A549 (cell line): ENCODE measurements around the gene RAB37.

Experiments
- FOXS1 ChIP-seq: fragments of 250-450 bp; sonication (Bioruptor Pico); IDR thresholded peaks from 2 replicates; pipeline ENCODE4 v1.5.0; 2020; ENCODE audit warnings: mild to moderate bottlenecking, moderate library complexity
- POLR2A ChIP-seq: IDR thresholded peaks from 2 replicates; pipeline ENCODE4 v1.6.1; 2012; ENCODE audit warnings: mild to moderate bottlenecking, low read length

DNA sequence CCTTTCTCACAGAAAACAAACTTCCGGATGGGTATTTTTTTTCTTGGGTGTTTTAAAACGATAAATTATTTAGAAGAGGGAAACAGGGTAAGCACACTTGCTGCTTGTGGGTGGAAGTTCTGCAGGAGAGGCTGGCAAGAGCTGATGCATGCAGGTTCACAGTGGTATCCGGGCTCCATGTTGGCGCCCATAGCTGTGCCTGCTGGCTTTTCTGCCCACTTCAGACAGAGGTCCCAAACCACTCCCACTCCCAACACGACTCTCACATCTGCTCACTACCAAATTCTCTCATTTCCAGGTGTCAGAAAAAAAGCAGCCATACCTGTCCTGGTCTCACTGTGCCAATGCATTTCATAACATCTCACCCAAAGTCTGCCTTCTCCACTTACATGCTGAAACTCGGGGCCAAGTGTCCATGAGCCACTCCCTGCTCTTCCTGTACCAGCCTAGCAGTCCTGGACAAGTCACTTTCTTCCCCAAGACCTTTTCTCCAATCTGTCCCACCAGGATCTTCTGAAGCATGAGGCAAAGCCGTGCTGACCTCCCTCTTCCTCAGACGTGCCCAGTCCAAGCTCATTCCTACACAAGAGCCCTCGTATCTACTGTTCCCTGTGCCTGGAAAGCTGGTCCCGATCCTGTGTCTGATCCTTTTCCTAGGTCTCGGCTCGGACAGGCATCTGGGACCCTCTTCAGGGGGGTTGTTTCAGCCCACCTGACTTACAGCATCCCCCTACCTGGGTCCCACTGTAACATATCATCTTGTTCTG is 25.8 kb upstream of the RAB37 start:
- TF ChIP-seq POLR2A (no peak), FOXS1 (no peak)
